Fibroblast of skin of right quadriceps (primary cell): ENCODE results near the gene TCHP.

Experiments used
- DNase-seq: peaks from one replicate; pipeline ENCODE4 v3.0.0-alpha.2; 2013

TCHP gene

GRCh38 chr12:109967383-109968031 is 67.4 kb downstream of the TCHP start:
- DNase-seq: no peak
